K562 (cell line): ENCODE measurements around the gene NUP160. TPM values are rescaled to one million over a fixed set of nuclear protein-coding genes. Genes with fewer than 3 reads are reported as not detected.

Experiments used
- ATAC-seq: fragments of 200-7000 bp; cut with Tn5 transposase; 3 replicates; pipeline ENCODE4 v1.9.1; 2020; ENCODE audit warnings: moderate library complexity
- BruUV-seq: library from RNA; stranded (reverse); fragments of 400-500 nt; replicated peaks from 2 replicates; lab custom pipeline; 2021; lab: Mats Ljungman, UMichigan
- CTCF ChIA-PET: fragments of 300-600 bp; formaldehyde crosslinking; extraction: SDS; loops from one replicate; lab custom pipeline; 2021; ENCODE audit warnings: low intra/inter-chr PET ratio; lab: Yijun Ruan, JAX
- POLR2A ChIA-PET: fragments of 300-600, 350-650 bp; sonication (Branson Sonifier 250); formaldehyde crosslinking; extraction: SDS; loops from one replicate; lab custom pipeline; 2021; ENCODE audit warnings: antibody characterized with exemption, inconsistent platforms; lab: Yijun Ruan, JAX
- DNase-seq, 4 experiments: peaks; one replicate each; pipeline versions ENCODE4 v3.0.0 to v3.0.0-alpha.2; 2011 to 2018; ENCODE audit warnings: low spot score in 3 of 4, mixed read lengths in 3 of 4; ENCODE audit errors: extremely low read depth in 1 of 4
- FAIRE-seq: peaks from 2 replicates; lab custom pipeline; 2011; peaks lifted over from hg19 to GRCh38; lab: Jason Lieb, UNC
- H2AFZ ChIP-seq: 2 replicates; pipeline ENCODE4 v1.6.0; 2011; ENCODE audit warnings: low read depth, low read length, control low read depth, inconsistent platforms
- H3K27ac ChIP-seq: fragments of 200-600 bp; 3 replicates; pipeline ENCODE4 v1.8.0; 2011; ENCODE audit warnings: low read depth, mild to moderate bottlenecking, control low read depth, inconsistent platforms, low read length, moderate library complexity, mixed read lengths; ENCODE audit errors: extremely low read depth
- H3K27me3 ChIP-seq, 2 experiments: fragments of 300-600 bp in 1 of 2; 2 replicates in 1 of 2; 3 replicates in 1 of 2; pipeline versions ENCODE4 v1.6.0 to v1.8.0; 2011; ENCODE audit warnings: inconsistent platforms in 2 of 2, low read length in 2 of 2, mild to moderate bottlenecking in 1 of 2, mixed read lengths in 1 of 2, moderate library complexity in 1 of 2; ENCODE audit not compliant: control insufficient read depth in 2 of 2, insufficient read depth in 2 of 2
- H3K36me3 ChIP-seq: fragments of 300-600 bp; 3 replicates; pipeline ENCODE4 v1.8.0; 2011; ENCODE audit warnings: mild to moderate bottlenecking, low read length, inconsistent platforms; ENCODE audit not compliant: control insufficient read depth, insufficient read depth
- H3K4me1 ChIP-seq, 2 experiments: fragments of 200-600 bp in 1 of 2; replicated peaks in 1 of 2; 2 replicates in 1 of 2; 3 replicates in 1 of 2; pipeline versions ENCODE4 v1.5.1 to v1.8.0; 2011; ENCODE audit warnings: inconsistent platforms in 2 of 2, low read length in 2 of 2, mild to moderate bottlenecking in 1 of 2, mixed read lengths in 1 of 2, moderate library complexity in 1 of 2; ENCODE audit not compliant: control insufficient read depth in 2 of 2, insufficient read depth in 2 of 2
- H3K4me2 ChIP-seq: 2 replicates; pipeline ENCODE4 v1.6.1; 2011; ENCODE audit warnings: low read length, control low read depth, inconsistent platforms, mixed read lengths; ENCODE audit not compliant: insufficient read depth
- H3K4me3 ChIP-seq: fragments of 200-600 bp; sonication (generic), shearing (Covaris generic); 2 replicates; pipeline ENCODE4 v1.5.1; 2016; ENCODE audit warnings: control low read depth, inconsistent platforms
- H3K79me2 ChIP-seq: fragments of 200-600 bp; 3 replicates; pipeline ENCODE4 v1.8.0; 2011; ENCODE audit warnings: low read length, inconsistent platforms; ENCODE audit not compliant: control insufficient read depth, insufficient read depth
- H3K9ac ChIP-seq, 2 experiments: 2 replicates each; pipeline versions ENCODE4 v1.6.0 to v1.6.1; 2011; ENCODE audit warnings: low read depth in 2 of 2, low read length in 2 of 2, control low read depth in 1 of 2, inconsistent platforms in 1 of 2, mild to moderate bottlenecking in 1 of 2, mixed read lengths in 1 of 2; ENCODE audit not compliant: insufficient read depth in 1 of 2
- H3K9me1 ChIP-seq: one replicate; pipeline ENCODE4 v1.6.0; 2011; ENCODE audit warnings: inconsistent platforms, mild to moderate bottlenecking, low read length, moderate library complexity; ENCODE audit not compliant: control insufficient read depth, insufficient read depth
- H3K9me3 ChIP-seq: replicated peaks from 2 replicates; pipeline ENCODE4 v1.5.1; 2011; ENCODE audit warnings: low read depth, low read length, inconsistent platforms; ENCODE audit not compliant: control insufficient read depth, insufficient read depth
- H4K20me1 ChIP-seq: replicated peaks from 2 replicates; pipeline ENCODE4 v1.6.1; 2011; ENCODE audit warnings: low read length, inconsistent platforms, mixed read lengths; ENCODE audit not compliant: control insufficient read depth, insufficient read depth
- C11orf30 ChIP-seq: fragments of 450-650 bp; IDR thresholded peaks from 2 replicates; pipeline ENCODE4 v1.6.1; 2016; ENCODE audit warnings: low read depth, mild to moderate bottlenecking
- CBFA2T3 ChIP-seq: fragments of 450-650 bp; IDR thresholded peaks from 2 replicates; pipeline ENCODE4 v1.6.1; 2017
- CREB1 ChIP-seq, 2 experiments: sonication (generic) in 1 of 2; formaldehyde crosslinking in 1 of 2; IDR thresholded peaks; 2 replicates each; pipeline versions ENCODE4 v1.6.1 to v1.8.0; 2012 to 2022; ENCODE audit warnings: inconsistent platforms in 1 of 2, mild to moderate bottlenecking in 1 of 2, missing genetic modification reagents in 1 of 2, moderate library complexity in 1 of 2
- DPF2 ChIP-seq: fragments of 450-650 bp; IDR thresholded peaks from 2 replicates; pipeline ENCODE4 v1.6.1; 2016
- ESRRB ChIP-seq: fragments of 250-450 bp; sonication (Bioruptor Pico); IDR thresholded peaks from 2 replicates; pipeline ENCODE4 v1.5.0; 2020; ENCODE audit warnings: mild to moderate bottlenecking, moderate library complexity, borderline replicate concordance
- EWSR1 ChIP-seq: fragments of 450-650 bp; IDR thresholded peaks from 2 replicates; pipeline ENCODE4 v1.6.1; 2018; ENCODE audit warnings: borderline replicate concordance, mild to moderate bottlenecking, low read depth, moderate library complexity; ENCODE audit not compliant: partially characterized antibody
- MBD2 ChIP-seq: sonication (generic); IDR thresholded peaks from 2 replicates; pipeline ENCODE4 v1.6.1; 2016; ENCODE audit warnings: low read depth, borderline replicate concordance
- NONO ChIP-seq, 2 experiments: fragments of 200-400 bp in 1 of 2; fragments of 450-650 bp in 1 of 2; formaldehyde crosslinking in 1 of 2; IDR thresholded peaks; 2 replicates each; pipeline ENCODE4 v1.6.1; 2017; ENCODE audit warnings: low read depth in 2 of 2, mild to moderate bottlenecking in 2 of 2, moderate library complexity in 2 of 2, low read length in 1 of 2
- TAF15 ChIP-seq: fragments of 200-400 bp; formaldehyde crosslinking; IDR thresholded peaks from 2 replicates; pipeline ENCODE4 v1.6.1; 2017; ENCODE audit warnings: mild to moderate bottlenecking, low read depth, low read length, moderate library complexity
- ZBTB43 ChIP-seq: sonication (generic); formaldehyde crosslinking; IDR thresholded peaks from 2 replicates; pipeline ENCODE4 v1.8.0; 2023; ENCODE audit warnings: mild to moderate bottlenecking, missing genetic modification reagents
- ZBTB8A ChIP-seq: fragments of 450-650 bp; IDR thresholded peaks from 2 replicates; pipeline ENCODE4 v1.6.1; 2018; ENCODE audit warnings: mild to moderate bottlenecking, moderate library complexity; ENCODE audit not compliant: partially characterized antibody
- ZC3H11A ChIP-seq: IDR thresholded peaks from 2 replicates; pipeline ENCODE4 v1.6.1; 2012; ENCODE audit warnings: low read depth, low read length, improper control_type of control experiment
- ZNF583 ChIP-seq: fragments of 250-450 bp; sonication (Bioruptor Pico); IDR thresholded peaks from 2 replicates; pipeline ENCODE4 v1.4.0; 2020
- ZNF830 ChIP-seq: fragments of 250-450 bp; sonication (Bioruptor Pico); IDR thresholded peaks from 2 replicates; pipeline ENCODE4 v1.5.0; 2021; ENCODE audit warnings: mild to moderate bottlenecking
- WGBS: fragments of 100-300 bp; shearing (Covaris generic); methylation state at CpG from one replicate; pipeline ENCODE4 v1.1.6; 2016; ENCODE audit warnings: low coverage, mixed read lengths; ENCODE audit not compliant: insufficient coverage; ENCODE audit errors: missing lambda C conversion rate; 5-methylcytosine and 5-hydroxymethylcytosine counted together
- in situ Hi-C: fragments of 300-500 bp; cut with MboI; formaldehyde crosslinking; loops from 4 replicates; pipeline ENCODE4 v1.15.0; 2018; ENCODE audit warnings: inconsistent platforms, mixed read lengths
- intact Hi-C: fragments of 100-400 bp; cut with micrococcal nuclease; formaldehyde crosslinking; loops from 2 replicates; pipeline ENCODE4 v1.14.2; 2022
- polyA plus RNA-seq, 8 experiments: library from polyadenylated mRNA; depleted of rRNA in 4 of 8; stranded (reverse) in 5 of 8; unstranded in 3 of 8; fragments of >200 nt; fragmentation: Nextera tagmentation in 2 of 8; fragmentation: Illumina TruSeq in 1 of 8; extraction: Ambion mirVana in 2 of 8; extraction: Trizol in 1 of 8; gene quantifications; 2 replicates each; pipeline versions ENCODE4 v1.2.1 to v1.2.3, GENCODE V29; 2011 to 2014; ENCODE audit warnings: inconsistent platforms in 1 of 8, missing spikeins in 1 of 8
- total RNA-seq, 7 experiments: library from RNA; depleted of rRNA in 6 of 7; stranded (reverse); fragments of >200 nt in 6 of 7; fragmentation: Illumina TruSeq in 2 of 7; extraction: Trizol in 2 of 7; gene quantifications; 2 replicates each; pipeline versions ENCODE4 v1.2.1 to v1.2.3, GENCODE V29; 2011 to 2021; ENCODE audit warnings: low replicate concordance in 1 of 7
- TF ChIP-seq, protein P1 (sequence below): fragments of 450-650 bp; IDR thresholded peaks from 2 replicates; pipeline ENCODE4 v1.6.1; 2016; ENCODE audit warnings: antibody characterized with exemption

The NUP160 gene
- total and polyA plus RNA-seq, 9 of the 15 experiments (the other 6 are each of a cell fraction or from before 2014, with no cell fraction given), result 41.5 to 112 (median 65.0) TPM

DNA sequence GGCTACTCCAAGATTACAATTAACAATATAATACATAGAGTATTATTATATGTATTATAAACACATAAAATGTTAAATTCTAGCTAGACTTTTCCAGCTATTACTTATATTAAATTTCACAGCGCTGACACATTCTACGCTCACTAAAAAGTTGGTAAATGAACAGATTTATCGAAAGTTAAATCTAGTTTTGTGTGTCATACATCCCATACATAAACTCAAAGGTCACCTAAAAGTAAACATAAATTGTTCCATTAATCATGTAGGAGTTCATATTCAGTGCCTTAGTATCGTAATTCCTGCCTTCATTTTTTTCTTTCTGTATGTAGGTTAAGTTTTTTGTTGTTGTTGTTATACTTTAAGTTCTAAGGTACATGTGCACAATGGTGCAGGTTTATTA is 91.9 kb downstream of the NUP160 start:
- H3K27ac ChIP-seq, result no peak overlapping the region
- H3K27me3 ChIP-seq, result no peaks in the 10 kb centered on the region
- H3K36me3 ChIP-seq, result peaks cover 88% of the 10 kb centered on the region
- H3K4me2 ChIP-seq, result no peak overlapping the region
- no peaks in the 10 kb centered on the region for H3K9me1 ChIP-seq
- H3K4me3 ChIP-seq, result no peak overlapping the region
- H3K4me1 ChIP-seq, result no peaks in the 10 kb centered on the region
- no TSS peak for BruUV-seq
- FAIRE-seq (no peak), ATAC-seq (no peak), DNase-seq (no peak)
- no peak overlapping the region for H3K9ac ChIP-seq
- ChIA-PET POLR2A (interaction anchor here (1.3 to 2.6 kb wide), 2 partner anchors 9 to 10 kb away, joined by 5 to 9 read pairs; no protein-coding TSS in a partner anchor), CTCF (no interaction called here)
- no peaks in the 10 kb centered on the region for H3K9me3 ChIP-seq
- H4K20me1 ChIP-seq, result no peaks in the 10 kb centered on the region
- no peak for TF ChIP-seq ZNF830 (CRISPR knock-in tag)
- TF ChIP-seq MBD2, result no peak
- no peak for TF ChIP-seq ZBTB8A
- no peak for TF ChIP-seq DPF2
- no peak for TF ChIP-seq TAF15
- in situ Hi-C loops (no loop called here), intact Hi-C loops (no loop called here)
- H2AFZ ChIP-seq, result no peak overlapping the region
- WGBS, result 99% methylated on average over 4 of the region's 4 CpGs
- peaks cover 35% of the 10 kb centered on the region for H3K79me2 ChIP-seq

DNA sequence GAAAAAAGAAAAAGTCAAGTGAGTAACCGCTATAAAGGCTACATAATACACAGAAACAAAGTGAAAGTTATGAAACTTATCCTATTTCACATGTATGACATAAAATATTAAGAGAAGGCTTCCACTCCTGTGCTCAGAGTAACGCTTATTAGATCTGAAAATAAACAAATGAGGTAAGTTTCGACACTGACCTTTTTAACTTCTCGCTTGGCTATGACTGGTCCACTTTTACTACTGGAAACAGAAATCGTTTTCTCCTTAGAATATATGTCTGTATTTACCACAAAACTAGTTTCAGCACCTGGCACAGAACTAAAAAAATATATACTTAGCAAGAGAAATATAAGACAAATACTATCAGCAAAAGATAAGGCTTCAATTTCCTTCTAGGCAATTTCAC is 97.4 kb downstream of the NUP160 start:
- POLR2A ChIA-PET, result no interaction called here
- Histone ChIP-seq H3K4me1 (no peaks in the 10 kb centered on the region), H3K9ac (no peak overlapping the region), H2AFZ (no peak overlapping the region), H3K27ac (no peak overlapping the region), H3K4me2 (no peak overlapping the region), H3K79me2 (peaks cover 20% of the 10 kb centered on the region; the same call in 2 of the 3 replicates), H4K20me1 (no peaks in the 10 kb centered on the region), H3K9me1 (no peaks in the 10 kb centered on the region), H3K36me3 (peaks cover 91% of the 10 kb centered on the region), H3K9me3 (no peaks in the 10 kb centered on the region), H3K4me3 (no peak overlapping the region), H3K27me3 (no peaks in the 10 kb centered on the region)
- in situ Hi-C loops (no loop called here), intact Hi-C loops (no loop called here)
- CTCF ChIA-PET, result no interaction called here
- ATAC-seq (no peak), FAIRE-seq (no peak), DNase-seq (no peak)
- no TSS peak for BruUV-seq
- WGBS, result 87% methylated on average over 4 of the region's 5 CpGs
- TF ChIP-seq CREB1 (IDR thresholded peaks at IDR 0.05), result no peak
- TF ChIP-seq CREB1 (CRISPR knock-in tag; IDR thresholded peaks at IDR 0.05), result no peak
- TF ChIP-seq, protein P1, sequence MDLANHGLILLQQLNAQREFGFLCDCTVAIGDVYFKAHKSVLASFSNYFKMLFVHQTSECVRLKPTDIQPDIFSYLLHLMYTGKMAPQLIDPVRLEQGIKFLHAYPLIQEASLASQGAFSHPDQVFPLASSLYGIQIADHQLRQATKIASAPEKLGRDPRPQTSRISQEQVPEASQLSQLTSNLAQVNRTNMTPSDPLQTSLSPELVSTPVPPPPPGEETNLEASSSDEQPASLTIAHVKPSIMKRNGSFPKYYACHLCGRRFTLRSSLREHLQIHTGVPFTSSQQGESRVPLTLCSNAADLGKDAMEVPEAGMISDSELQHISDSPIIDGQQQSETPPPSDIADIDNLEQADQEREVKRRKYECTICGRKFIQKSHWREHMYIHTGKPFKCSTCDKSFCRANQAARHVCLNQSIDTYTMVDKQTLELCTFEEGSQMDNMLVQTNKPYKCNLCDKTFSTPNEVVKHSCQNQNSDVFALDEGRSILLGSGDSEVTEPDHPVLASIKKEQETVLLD, result no peak
- no peak for TF ChIP-seq ZBTB43 (CRISPR knock-in tag)
- no peak for TF ChIP-seq ESRRB (CRISPR knock-in tag)
- no peak for TF ChIP-seq EWSR1
- TF ChIP-seq C11orf30, result no peak
- TF ChIP-seq ZC3H11A, result no peak
- no peak for TF ChIP-seq NONO (IDR thresholded peaks at IDR 0.05; ENCODE audit: low read depth in 2 of 2, low read length in 1 of 2)
- no peak for TF ChIP-seq ZNF583 (CRISPR knock-in tag)
- no peak for TF ChIP-seq CBFA2T3
